ENCODE data around the gene KMO.

The KMO gene

DNA sequence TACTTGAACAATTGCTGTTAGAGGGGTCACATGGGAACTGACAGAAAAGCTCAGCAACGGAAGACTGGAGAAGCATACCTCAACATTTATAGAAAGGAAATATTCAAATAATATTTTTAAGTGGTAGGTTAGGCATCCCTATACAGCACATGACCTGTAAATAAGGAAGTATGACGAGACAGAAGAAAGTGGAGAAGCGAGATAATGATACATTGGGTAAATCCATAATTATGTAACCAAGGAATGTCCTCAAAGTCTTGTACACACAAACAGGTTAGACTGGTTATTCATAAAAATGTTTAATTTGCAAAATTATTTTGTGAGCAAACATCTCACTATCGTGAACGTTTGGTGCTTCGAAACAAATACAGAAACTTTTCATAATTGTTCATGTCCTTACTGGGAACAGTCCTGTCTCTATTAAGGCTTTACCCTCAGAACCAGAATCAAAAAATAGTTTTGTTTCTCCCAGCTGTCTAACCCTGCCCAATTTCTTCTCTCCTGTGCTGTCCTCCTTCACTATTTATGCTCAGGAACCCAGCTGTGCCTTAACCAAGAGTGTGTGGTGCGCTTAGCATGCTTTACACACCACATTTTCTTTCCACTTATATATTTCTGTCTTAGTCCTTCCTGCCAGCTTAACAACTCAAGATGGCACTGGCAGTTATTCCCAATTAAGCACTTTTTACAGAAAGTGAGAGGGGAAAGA, 10.2 kb downstream of the KMO start:
- DNase-seq: no peak

GRCh38 chr1:241548008-241548407, 15.8 kb downstream of the KMO start:
- DNase-seq: no peak

GRCh38 chr1:241550318-241550717, 18.1 kb downstream of the KMO start:
- DNase-seq: no peak

DNA sequence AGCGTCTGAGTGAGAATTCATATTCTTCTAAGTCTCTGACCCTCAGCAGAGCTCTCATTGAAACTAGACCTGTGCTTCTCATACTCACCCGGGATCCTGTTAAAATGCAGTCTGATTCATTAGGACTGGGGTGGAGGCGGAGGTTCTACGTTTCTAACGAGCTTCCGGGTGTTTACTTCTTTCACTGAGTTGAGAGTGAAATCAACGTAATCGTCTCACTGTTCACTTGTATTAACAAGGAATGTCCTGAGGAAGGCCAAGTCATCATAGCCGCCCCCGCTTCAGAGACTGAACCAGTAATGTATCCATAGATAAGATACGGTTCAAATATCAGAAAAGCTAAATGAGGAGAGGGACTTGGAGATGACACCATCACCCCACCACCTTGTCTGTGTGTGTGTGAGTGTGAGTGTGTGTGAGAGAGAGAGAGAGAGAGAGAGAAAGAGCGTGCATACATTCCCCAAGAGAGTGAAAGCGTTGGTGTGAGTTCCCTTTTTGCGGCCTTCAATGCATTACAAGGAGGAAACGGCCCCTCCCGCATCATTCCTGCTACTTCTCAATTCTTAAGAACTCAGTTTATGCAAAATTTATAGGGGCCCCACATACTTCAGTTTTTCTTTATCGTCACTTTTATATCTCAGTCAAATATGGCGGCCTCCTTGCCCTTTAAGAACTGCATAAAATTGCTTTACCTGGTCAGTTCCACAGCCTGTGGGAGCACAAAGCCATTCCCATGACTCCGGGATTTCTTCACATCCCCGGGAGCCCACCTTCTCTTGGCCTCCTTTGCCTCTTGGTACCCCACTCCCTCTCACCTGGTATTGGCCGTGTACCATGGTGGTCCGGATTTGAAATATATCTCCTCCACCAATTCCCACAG, 19.8 kb downstream of the KMO start:
- peak; percentile 47 to 62 for DNase-seq

GRCh38 chr1:241553886-241554592, 21.9 kb downstream of the KMO start:
- DNase-seq: no peak

DNA sequence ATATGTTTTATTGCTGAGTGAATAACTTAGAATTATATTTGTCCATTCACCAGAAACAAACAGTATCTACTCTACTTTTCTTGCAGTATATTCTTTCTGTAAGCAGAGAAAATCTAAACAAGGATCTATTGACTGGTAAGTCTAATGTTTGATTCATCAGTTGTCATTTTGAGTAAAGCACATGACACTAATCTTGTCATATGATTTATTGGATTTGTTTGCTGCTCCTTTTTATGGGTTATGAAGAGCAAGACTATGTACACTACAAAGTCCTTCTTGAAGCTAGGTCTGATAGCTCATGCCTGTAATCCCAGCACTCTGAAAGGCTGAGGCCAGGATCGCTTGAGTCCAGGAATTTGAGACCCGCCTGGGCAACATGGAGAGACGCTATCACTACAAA, 23.3 kb downstream of the KMO start:
- DNase-seq: no peak

DNA sequence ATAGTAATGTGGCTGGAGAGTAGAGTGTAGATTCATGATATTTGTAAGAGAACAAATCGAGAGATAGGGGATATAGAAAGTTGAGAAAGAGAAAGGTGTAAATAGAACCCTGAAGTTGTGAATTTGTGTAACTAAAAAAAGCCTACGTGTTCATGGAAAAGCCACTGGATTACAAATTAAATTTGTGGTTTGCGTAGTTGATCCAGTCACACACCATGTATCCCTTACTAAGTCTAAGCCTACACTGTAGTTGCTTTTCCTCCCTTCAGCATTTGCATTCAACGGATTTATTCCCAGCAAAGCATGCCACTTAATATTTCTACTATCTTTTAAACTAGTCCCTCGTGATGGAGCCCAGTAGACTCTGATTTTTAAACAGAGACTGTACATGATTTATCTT, 24.9 kb downstream of the KMO start:
- no peak for DNase-seq

- DNase-seq: no peak
These were observed 25.5 kb downstream of the KMO start for GRCh38 chr1:241557551-241558193.

GRCh38 chr1:241560146-241560848, 28.1 kb downstream of the KMO start:
- DNase-seq: no peak

DNA sequence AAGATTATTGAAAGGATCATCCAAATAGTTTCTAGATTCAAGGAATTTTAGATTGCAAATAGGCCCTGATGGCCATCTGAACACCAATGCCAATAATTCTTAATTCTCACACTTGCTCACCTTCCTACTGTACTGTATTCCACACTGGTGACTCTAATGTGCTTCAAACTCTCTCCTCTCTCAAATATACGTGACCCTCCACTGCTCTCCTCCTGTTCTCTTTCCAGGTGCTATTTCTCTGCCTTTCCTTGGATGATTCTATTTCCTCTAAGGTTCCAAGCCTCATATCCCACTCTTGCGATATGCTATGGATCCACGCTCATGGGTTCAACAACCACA, 28.6 kb downstream of the KMO start:
- no peak for DNase-seq

- no peak for DNase-seq
These were observed 37.7 kb downstream of the KMO start for GRCh38 chr1:241569848-241570247.

DNA sequence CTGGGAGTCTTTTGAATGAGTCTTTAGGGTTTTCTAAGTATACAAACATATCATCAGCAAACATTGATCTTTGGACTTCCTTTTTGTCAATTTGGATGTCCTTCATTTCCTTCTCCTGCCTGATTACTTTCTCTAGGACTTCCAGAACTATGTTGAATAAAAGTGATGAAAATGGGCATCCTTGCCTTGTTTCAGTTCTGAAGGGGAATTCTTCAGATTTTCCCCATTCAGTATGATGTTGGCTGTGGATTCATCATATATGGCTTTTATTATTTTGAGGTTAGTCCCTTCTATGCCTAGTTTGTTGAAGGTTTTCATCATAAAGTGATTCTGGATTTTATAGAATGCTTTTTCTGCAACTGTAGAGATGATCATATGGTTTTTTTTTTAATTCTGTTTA, 42.0 kb downstream of the KMO start:
- no peak for DNase-seq

- no peak for DNase-seq
These were observed 47.3 kb downstream of the KMO start for GRCh38 chr1:241579434-241579833.

- DNase-seq: no peak
These were observed 50.7 kb downstream of the KMO start for GRCh38 chr1:241582921-241583321.

GRCh38 chr1:241586905-241587512, 54.8 kb downstream of the KMO start:
- DNase-seq: no peak

DNA sequence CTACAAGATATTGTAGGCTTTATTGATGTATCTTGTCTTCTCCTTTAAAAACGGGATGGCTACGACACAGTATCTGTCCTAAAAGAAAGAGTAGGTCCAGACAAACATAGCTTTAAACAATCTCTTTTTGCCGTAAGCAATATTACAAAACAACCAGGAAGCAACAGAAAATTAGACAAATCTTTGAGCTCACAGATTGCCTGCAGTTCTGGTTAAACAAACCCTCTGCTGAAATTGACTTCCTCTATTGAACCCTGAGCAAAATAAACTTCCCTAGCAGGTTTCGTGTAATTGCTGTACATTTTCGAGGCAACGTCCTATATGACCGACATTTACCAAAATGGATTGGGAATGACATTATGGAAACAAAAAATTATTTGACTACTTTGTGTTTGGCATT, 57.3 kb downstream of the KMO start:
- DNase-seq: no peak

- DNase-seq: no peak
These were observed 58.5 kb downstream of the KMO start for GRCh38 chr1:241590719-241591118.

DNA sequence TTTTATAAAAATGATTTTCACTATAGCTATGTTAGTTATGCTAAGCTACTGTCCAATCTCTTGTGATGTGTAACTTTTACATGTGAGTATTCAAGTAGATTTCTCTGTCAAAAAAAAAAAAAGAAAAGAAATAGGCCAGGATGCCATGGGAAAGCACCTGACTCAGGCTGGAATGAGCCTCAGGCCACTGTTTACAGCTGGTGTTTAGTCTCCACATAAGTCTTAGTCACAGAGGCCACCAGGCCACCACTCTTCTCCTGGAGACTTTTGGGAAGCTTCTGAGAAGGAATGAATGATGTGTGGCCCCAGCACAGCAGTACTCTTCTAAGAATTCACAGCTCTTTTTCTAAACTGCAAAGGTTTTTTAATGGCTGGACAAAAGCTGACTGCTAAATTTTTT, 59.1 kb downstream of the KMO start:
- DNase-seq: no peak

GRCh38 chr1:241591736-241592135, 59.6 kb downstream of the KMO start:
- no peak for DNase-seq

DNA sequence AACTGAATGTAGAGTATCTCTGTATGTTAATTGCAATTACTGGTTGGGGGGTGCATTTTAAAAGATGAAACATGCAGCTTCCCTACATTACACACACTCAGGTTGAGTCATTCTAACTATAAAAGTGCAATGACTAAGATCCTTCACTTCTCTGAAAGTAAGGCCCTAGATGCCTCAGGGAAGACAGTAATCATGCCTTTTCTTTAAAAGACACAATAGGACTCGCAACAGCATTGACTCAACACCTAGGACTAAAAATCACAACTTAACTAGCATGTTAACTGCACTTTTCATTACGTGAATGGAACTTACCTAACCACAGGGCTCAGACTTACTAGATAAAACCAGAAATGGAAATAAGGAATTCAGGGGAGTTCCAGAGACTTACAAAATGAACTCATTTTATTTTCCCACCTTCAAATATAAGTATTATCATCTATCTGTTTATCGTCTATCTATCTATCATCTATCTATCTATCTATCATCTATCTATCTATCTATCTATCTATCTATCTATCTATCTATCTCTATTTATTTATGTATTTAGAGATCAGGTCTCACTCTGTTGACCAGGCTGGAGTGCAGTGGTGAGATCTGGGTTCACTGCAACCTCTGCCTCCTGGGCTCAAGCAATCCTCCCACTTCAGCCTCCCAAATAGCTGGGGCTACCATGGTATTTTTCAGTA, 60.2 kb downstream of the KMO start:
- DNase-seq: no peak

DNA sequence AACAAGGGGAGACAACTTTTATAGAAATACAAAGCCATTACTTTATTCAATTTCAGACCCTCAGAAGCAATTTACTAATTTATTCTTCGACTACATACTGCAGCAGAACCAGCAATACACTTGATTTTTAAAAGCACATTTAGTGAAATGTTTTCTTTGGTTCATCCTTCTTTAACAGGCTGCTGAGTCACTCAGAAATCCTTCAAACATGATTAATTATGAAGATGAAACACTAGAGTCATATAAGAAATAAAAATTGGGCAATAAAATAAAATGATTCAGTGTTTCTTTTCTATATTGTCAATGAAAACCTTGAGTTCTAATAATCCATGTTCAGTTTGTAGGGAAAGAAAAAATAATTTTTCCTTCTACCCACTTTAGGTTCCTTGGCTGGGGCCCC, 61.0 kb downstream of the KMO start:
- DNase-seq: no peak

DNA sequence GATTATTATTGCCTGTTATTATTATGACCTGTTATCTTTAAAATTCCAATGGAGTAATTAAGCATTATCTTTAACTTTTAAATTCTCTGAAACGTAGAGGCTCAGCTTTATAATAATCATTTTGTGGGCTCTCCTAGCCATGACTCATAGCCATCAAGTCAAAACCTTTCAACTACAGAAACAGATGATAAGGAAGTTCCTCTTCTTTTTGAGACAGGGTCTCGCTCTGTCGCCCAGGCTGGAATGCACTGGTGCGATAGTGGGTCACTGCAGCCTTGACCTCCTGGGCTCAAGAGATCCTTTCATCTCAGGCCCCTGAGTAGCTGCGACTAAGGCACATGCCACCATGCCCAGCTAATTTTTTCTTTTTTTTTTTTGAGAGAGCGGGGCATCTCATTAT, 64.5 kb downstream of the KMO start:
- DNase-seq: no peak

All from activated CD4-positive, alpha-beta T cell treated with anti-CD3 and anti-CD28 coated beads, Interleukin-2, amount 50 U/mL, for 48 hours (primary cell).